ENCODE results near the gene BHLHE23.

Gene BHLHE23

GRCh38 chr20:63024573-63025392 lies 18.0 kb upstream of the BHLHE23 start:
- DNase-seq: no peak

- DNase-seq: no peak
Observed at GRCh38 chr20:63023936-63024571, 17.3 kb upstream of the BHLHE23 start.

GRCh38 chr20:63023071-63023935 lies 16.5 kb upstream of the BHLHE23 start:
- no peak for DNase-seq

- DNase-seq: no peak
Observed at GRCh38 chr20:63022501-63022900, 15.7 kb upstream of the BHLHE23 start.

GRCh38 chr20:63021356-63022321 lies 14.9 kb upstream of the BHLHE23 start:
- DNase-seq: no peak

GRCh38 chr20:63020681-63021080 lies 13.9 kb upstream of the BHLHE23 start:
- no peak for DNase-seq

- no peak for DNase-seq
Observed at GRCh38 chr20:63017826-63018411, 11.2 kb upstream of the BHLHE23 start.

GRCh38 chr20:63017076-63017825 lies 10.5 kb upstream of the BHLHE23 start:
- DNase-seq: no peak

GRCh38 chr20:63016514-63017075 lies 9.8 kb upstream of the BHLHE23 start:
- no peak for DNase-seq

- DNase-seq: no peak
Observed at GRCh38 chr20:63015662-63016361, 9.0 kb upstream of the BHLHE23 start.

- DNase-seq: no peak
Observed at GRCh38 chr20:63015147-63015661, 8.4 kb upstream of the BHLHE23 start.

GRCh38 chr20:63014710-63015109 lies 7.9 kb upstream of the BHLHE23 start:
- DNase-seq: no peak

GRCh38 chr20:63014287-63014686 lies 7.5 kb upstream of the BHLHE23 start:
- DNase-seq: no peak

- DNase-seq: no peak
Observed at GRCh38 chr20:63013207-63013606, 6.4 kb upstream of the BHLHE23 start.

GRCh38 chr20:63011798-63012197 lies 5.0 kb upstream of the BHLHE23 start:
- no peak for DNase-seq

- peak; percentile 72 for DNase-seq
Observed at GRCh38 chr20:63009988-63010769, 3.4 kb upstream of the BHLHE23 start.

- peak; percentile 87 for DNase-seq
Observed at GRCh38 chr20:63009045-63009961, 2.5 kb upstream of the BHLHE23 start.

- DNase-seq: no peak
Observed at GRCh38 chr20:63008541-63009044, 1.8 kb upstream of the BHLHE23 start.
